Measurements from ENCODE around the gene GNB1L.

GRCh38 chr22:19756288-19757128, 98.2 kb downstream of the GNB1L start:
- TF ChIP-seq TCF7L2 (IDR thresholded peaks at IDR 0.05; ENCODE audit: low read depth, low read length) (no peak), CTCF (IDR thresholded peaks at IDR 0.05) (peak; percentile 80), POLR2AphosphoS5 (IDR thresholded peaks at IDR 0.05; ENCODE audit: low read depth, low read length) (0 out of 2 replicates have a peak, but pooled peaks have one; percentile 15), REST (IDR thresholded peaks at IDR 0.05; ENCODE audit: insufficient read depth in 1 of 2, low read depth in 2 of 2, low read length in 1 of 2) (no peak), SIN3A (IDR thresholded peaks at IDR 0.05; ENCODE audit: borderline replicate concordance, insufficient read depth, low read depth, low read length) (no peak; the same call in 1 of the 2 replicates)

Data from Panc1 (cell line).